DND-41 (cell line): Measurements from ENCODE around the gene SLC48A1.
"Not testable (repeated sequence)": the region's sequence is repeated elsewhere in the genome, so short reads cannot be mapped to it uniquely, and the experiment has no call there.

Experiments
- ATAC-seq: fragments of 200-7000 bp; cut with Tn5 transposase; 3 replicates; pipeline ENCODE4 v1.9.1; 2021; ENCODE audit warnings: low read depth; ENCODE audit not compliant: insufficient read depth
- DNase-seq: peaks from one replicate; pipeline ENCODE4 v3.0.0-alpha.2; 2020
- H2AFZ ChIP-seq: 2 replicates; pipeline ENCODE4 v1.6.0; 2012; ENCODE audit warnings: low read depth, low read length
- H3K27ac ChIP-seq: 2 replicates; pipeline ENCODE4 v1.5.1; 2012; ENCODE audit warnings: low read length, inconsistent platforms
- H3K27me3 ChIP-seq: fragments of 200-600 bp; sonication (generic); 2 replicates; pipeline ENCODE4 v1.6.0; 2012; ENCODE audit warnings: low read length, mild to moderate bottlenecking, inconsistent platforms; ENCODE audit not compliant: insufficient read depth, poor library complexity
- H3K36me3 ChIP-seq: 2 replicates; pipeline ENCODE4 v1.5.1; 2012; ENCODE audit warnings: low read length, inconsistent platforms; ENCODE audit not compliant: insufficient read depth
- H3K4me1 ChIP-seq: 2 replicates; pipeline ENCODE4 v1.5.1; 2012; ENCODE audit warnings: mild to moderate bottlenecking, low read length; ENCODE audit not compliant: insufficient read depth
- H3K4me2 ChIP-seq: 2 replicates; pipeline ENCODE4 v1.6.0; 2012; ENCODE audit warnings: mild to moderate bottlenecking, moderate library complexity, low read length, inconsistent platforms; ENCODE audit not compliant: insufficient read depth
- H3K4me3 ChIP-seq, 2 experiments: fragments of 200-600 bp in 1 of 2; shearing (Covaris generic) in 1 of 2; 2 replicates each; pipeline ENCODE4 v1.5.1; 2012 to 2016; ENCODE audit warnings: inconsistent platforms in 2 of 2, low read length in 2 of 2, mild to moderate bottlenecking in 2 of 2, low read depth in 1 of 2, moderate library complexity in 1 of 2
- H3K79me2 ChIP-seq: 2 replicates; pipeline ENCODE4 v1.6.0; 2012; ENCODE audit warnings: low read length, inconsistent platforms; ENCODE audit not compliant: insufficient read depth
- H3K9ac ChIP-seq: 2 replicates; pipeline ENCODE4 v1.6.0; 2012; ENCODE audit warnings: low read depth, mild to moderate bottlenecking, inconsistent platforms, low read length, moderate library complexity
- H3K9me3 ChIP-seq: 2 replicates; pipeline ENCODE4 v1.5.1; 2012; ENCODE audit warnings: low read length, moderate library complexity, mild to moderate bottlenecking, inconsistent platforms; ENCODE audit not compliant: insufficient read depth, severe bottlenecking
- H4K20me1 ChIP-seq: 2 replicates; pipeline ENCODE4 v1.6.0; 2012; ENCODE audit warnings: low read length; ENCODE audit not compliant: insufficient read depth
- EZH2 ChIP-seq: IDR thresholded peaks from 3 replicates; pipeline ENCODE4 v1.6.1; 2012; ENCODE audit warnings: borderline replicate concordance, low read depth, mild to moderate bottlenecking, moderate library complexity, low read length, inconsistent platforms; ENCODE audit not compliant: severe bottlenecking
- TF ChIP-seq, protein P1 (sequence below): IDR thresholded peaks from 2 replicates; pipeline ENCODE4 v1.5.1; 2012; ENCODE audit warnings: borderline replicate concordance, low read length, moderate library complexity, mild to moderate bottlenecking; ENCODE audit not compliant: poor library complexity, severe bottlenecking; ENCODE audit errors: extremely low read depth

Gene SLC48A1

DNA sequence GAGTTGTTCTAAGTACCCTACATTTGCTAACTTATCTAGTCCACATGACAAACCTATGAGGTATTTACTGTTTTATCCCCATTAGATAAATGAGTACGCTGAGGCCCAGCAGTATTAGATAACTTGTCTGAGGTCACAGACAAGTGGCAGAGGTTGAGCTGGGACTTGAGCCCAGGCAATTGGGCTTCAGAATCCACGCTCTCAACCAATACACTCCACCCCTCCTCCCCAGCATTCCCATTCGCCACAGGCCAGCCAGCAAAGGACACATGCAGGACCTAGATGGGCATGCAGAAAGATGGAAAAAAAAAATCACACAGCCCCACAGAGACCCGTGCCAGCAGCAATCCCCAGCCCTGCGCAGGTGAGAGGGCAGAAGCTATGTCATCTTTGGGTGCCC is 34.3 kb downstream of the SLC48A1 start:
- H3K9ac ChIP-seq: peak overlapping the region; percentile 27; the same call in 1 of the 2 replicates
- peak overlapping the region; percentile 58; the same call in 1 of the 2 replicates for H3K27ac ChIP-seq
- H3K27me3 ChIP-seq: no peaks in the 10 kb centered on the region
- ATAC-seq (no peak), DNase-seq (no peak)
- no peak overlapping the region for H2AFZ ChIP-seq
- H3K4me3 ChIP-seq: no peak overlapping the region; a peak in 1 of 4 replicates
- H3K79me2 ChIP-seq: peaks cover 3% of the 10 kb centered on the region; the same call in 1 of the 2 replicates
- no peaks in the 10 kb centered on the region for H3K36me3 ChIP-seq
- H3K4me2 ChIP-seq: peak overlapping the region; percentile 36
- no peaks in the 10 kb centered on the region for H3K9me3 ChIP-seq
- peaks cover 49% of the 10 kb centered on the region for H3K4me1 ChIP-seq
- TF ChIP-seq, protein P1, sequence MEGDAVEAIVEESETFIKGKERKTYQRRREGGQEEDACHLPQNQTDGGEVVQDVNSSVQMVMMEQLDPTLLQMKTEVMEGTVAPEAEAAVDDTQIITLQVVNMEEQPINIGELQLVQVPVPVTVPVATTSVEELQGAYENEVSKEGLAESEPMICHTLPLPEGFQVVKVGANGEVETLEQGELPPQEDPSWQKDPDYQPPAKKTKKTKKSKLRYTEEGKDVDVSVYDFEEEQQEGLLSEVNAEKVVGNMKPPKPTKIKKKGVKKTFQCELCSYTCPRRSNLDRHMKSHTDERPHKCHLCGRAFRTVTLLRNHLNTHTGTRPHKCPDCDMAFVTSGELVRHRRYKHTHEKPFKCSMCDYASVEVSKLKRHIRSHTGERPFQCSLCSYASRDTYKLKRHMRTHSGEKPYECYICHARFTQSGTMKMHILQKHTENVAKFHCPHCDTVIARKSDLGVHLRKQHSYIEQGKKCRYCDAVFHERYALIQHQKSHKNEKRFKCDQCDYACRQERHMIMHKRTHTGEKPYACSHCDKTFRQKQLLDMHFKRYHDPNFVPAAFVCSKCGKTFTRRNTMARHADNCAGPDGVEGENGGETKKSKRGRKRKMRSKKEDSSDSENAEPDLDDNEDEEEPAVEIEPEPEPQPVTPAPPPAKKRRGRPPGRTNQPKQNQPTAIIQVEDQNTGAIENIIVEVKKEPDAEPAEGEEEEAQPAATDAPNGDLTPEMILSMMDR: no peak
- TF ChIP-seq EZH2: no peak
- H4K20me1 ChIP-seq: peaks cover 62% of the 10 kb centered on the region

DNA sequence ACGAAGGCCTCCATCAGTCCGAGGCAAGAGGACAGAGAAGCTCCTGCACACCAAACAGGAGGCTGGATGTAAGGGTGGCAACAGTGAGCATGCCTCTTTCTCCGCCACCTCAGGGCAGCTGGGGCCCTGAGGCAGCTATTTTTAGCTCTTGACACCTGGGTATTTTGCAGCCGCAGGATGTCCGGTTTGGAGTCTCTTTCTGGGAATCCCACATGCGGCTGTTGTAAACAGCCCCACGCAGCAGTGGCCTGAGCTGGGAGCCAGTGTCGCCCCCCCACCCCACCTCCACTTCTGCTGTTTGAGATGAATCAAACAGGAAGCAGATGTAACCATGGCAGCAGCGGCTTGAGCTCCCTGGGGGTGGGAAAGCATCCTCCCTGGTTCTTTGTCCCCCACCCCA is 35.0 kb downstream of the SLC48A1 start:
- Histone ChIP-seq H3K4me3 (peak overlapping the region in 1 of 2 experiments; percentile 12; a peak in 1 of 4 replicates), H3K27ac (peak overlapping the region; percentile 58), H3K27me3 (no peaks in the 10 kb centered on the region), H3K4me1 (peaks cover 56% of the 10 kb centered on the region), H3K9ac (peak overlapping the region; percentile 27; the same call in 1 of the 2 replicates), H4K20me1 (peaks cover 62% of the 10 kb centered on the region), H2AFZ (no peak overlapping the region), H3K4me2 (peak overlapping the region; percentile 36), H3K79me2 (peaks cover 3% of the 10 kb centered on the region; the same call in 1 of the 2 replicates), H3K9me3 (no peaks in the 10 kb centered on the region), H3K36me3 (no peaks in the 10 kb centered on the region)
- DNase-seq (peak; percentile 90), ATAC-seq (peak; percentile 61)
- TF ChIP-seq, protein P1: no peak
- TF ChIP-seq EZH2: no peak

DNA sequence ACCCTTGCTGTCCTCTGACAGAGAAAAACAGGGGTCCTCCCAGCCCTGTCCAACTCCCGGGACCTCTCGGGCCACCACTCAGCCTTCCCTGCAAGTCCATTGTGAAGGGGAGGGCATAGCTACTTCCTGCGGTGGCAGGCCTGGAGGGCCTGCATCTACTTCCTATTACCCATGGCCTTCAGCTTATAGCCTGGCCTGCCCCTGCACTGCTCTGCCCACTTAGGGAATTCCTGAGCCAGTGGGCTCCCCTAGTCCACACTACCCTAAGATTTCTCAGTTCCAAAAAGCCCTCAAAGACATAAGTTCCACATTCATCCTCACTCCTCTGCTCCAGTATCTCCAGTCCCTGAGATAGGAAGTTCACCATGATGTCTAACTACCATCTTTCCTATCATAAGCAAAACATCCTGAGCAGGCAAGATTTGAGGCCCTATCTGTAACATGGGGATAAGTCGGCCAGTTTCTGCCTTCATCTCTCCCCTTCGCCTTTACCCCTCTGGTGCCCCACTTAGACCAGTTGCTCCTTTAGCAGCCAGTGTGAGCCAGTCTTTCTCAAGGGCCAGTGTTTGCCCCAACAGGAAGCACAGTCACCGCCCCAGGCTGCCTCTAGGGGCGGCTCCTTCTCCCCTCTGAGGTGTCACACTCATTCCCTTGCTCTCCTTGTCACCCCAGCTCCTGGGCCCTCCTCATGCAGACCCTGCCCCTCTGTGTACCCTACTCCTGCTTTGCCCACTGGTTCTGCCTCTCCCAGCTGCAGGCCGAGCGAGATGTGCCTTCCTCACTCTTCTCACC is 35.7 kb downstream of the SLC48A1 start:
- peak overlapping the region; percentile 36 for H3K4me2 ChIP-seq
- H3K27me3 ChIP-seq: no peaks in the 10 kb centered on the region
- H4K20me1 ChIP-seq: peaks cover 63% of the 10 kb centered on the region
- peaks cover 3% of the 10 kb centered on the region; the same call in 1 of the 2 replicates for H3K79me2 ChIP-seq
- ATAC-seq (no peak), DNase-seq (peak; percentile 32)
- peaks cover 63% of the 10 kb centered on the region for H3K4me1 ChIP-seq
- H3K27ac ChIP-seq: peak overlapping the region; percentile 33
- H3K9me3 ChIP-seq: no peaks in the 10 kb centered on the region
- no peaks in the 10 kb centered on the region for H3K36me3 ChIP-seq
- TF ChIP-seq EZH2: no peak
- TF ChIP-seq, protein P1: no peak
- no peak overlapping the region for H2AFZ ChIP-seq
- no peak overlapping the region for H3K4me3 ChIP-seq
- H3K9ac ChIP-seq: no peak overlapping the region

DNA sequence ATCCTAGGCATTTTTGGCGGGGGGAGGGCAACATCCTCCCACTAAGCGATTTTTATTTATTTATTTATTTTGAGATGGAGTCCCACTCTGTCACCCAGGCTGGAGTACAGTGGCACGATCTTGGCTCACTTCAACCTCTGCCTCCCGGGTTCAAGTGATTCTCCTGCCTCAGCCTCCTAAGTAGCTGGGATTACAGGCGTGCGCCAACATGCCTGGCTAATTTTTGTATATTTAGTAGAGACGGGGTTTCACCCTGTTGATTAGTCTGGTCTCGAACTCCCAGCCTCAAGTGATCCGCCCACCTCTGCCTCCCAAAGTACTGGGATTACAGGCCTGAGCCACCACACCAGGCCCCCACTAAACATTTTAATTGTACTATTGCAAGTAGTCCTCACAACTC is 36.5 kb downstream of the SLC48A1 start:
- not testable (repeated sequence) for H3K79me2 ChIP-seq, H3K9me3 ChIP-seq, H3K36me3 ChIP-seq, H3K4me2 ChIP-seq, H2AFZ ChIP-seq, H3K9ac ChIP-seq, DNase-seq, H3K27me3 ChIP-seq, ATAC-seq, H3K27ac ChIP-seq, H3K4me3 ChIP-seq
- Histone ChIP-seq H4K20me1 (peaks cover 64% of the 10 kb centered on the region), H3K4me1 (peaks cover 70% of the 10 kb centered on the region)
